Measurements from ENCODE around the gene FGL2. TPM values are rescaled to one million over a fixed set of nuclear protein-coding genes. Genes with fewer than 3 reads are reported as not detected.
"Not testable (repeated sequence)": the region's sequence is repeated elsewhere in the genome, so short reads cannot be mapped to it uniquely, and the experiment has no call there.

Gene FGL2
- polyA plus RNA-seq, 4 donors: 7.4 to 38.0 (median 18.1) TPM

GRCh38 chr7:77172437-77173172 is 27.0 kb downstream of the FGL2 start:
- H3K4me3 ChIP-seq (ENCODE audit: low read depth in 1 of 3, low read length in 3 of 3); H3K36me3 ChIP-seq (ENCODE audit: control insufficient read depth in 3 of 3, insufficient read depth in 2 of 3, low read depth in 1 of 3, low read length in 3 of 3); H3K4me1 ChIP-seq (ENCODE audit: control insufficient read depth in 3 of 3, insufficient read depth in 2 of 3, low read depth in 1 of 3, low read length in 2 of 3); DNase-seq; H3K27me3 ChIP-seq (ENCODE audit: control insufficient read depth in 3 of 3, insufficient read depth in 3 of 3, low read length in 3 of 3); FAIRE-seq; H3K9me3 ChIP-seq (ENCODE audit: control insufficient read depth in 2 of 2, insufficient read depth in 1 of 2, low read depth in 1 of 2, low read length in 1 of 2); H3K27ac ChIP-seq (ENCODE audit: low read depth in 1 of 3, low read length in 2 of 3): not testable (repeated sequence)
- 82 to 97% (median 91%) methylated on average over 6 of the region's 6 CpGs for WGBS, 3 donors

GRCh38 chr7:77171073-77171472 is 28.5 kb downstream of the FGL2 start:
- not testable (repeated sequence) for H3K27me3 ChIP-seq (ENCODE audit: control insufficient read depth in 3 of 3, insufficient read depth in 3 of 3, low read length in 3 of 3); FAIRE-seq
- 81 to 95% (median 90%) methylated on average over 4 of the region's 4 CpGs for WGBS, 3 donors

GRCh38 chr7:77157446-77157845 is 42.2 kb downstream of the FGL2 start:
- Histone ChIP-seq H3K9me3 (ENCODE audit: control insufficient read depth in 2 of 2, insufficient read depth in 1 of 2, low read depth in 1 of 2, low read length in 1 of 2) (no peaks in the 10 kb centered on the region), H3K27ac (ENCODE audit: low read depth in 1 of 3, low read length in 2 of 3) (no peak overlapping the region), H3K36me3 (ENCODE audit: control insufficient read depth in 3 of 3, insufficient read depth in 2 of 3, low read depth in 1 of 3, low read length in 3 of 3) (no peaks in the 10 kb centered on the region), H3K4me1 (ENCODE audit: control insufficient read depth in 3 of 3, insufficient read depth in 2 of 3, low read depth in 1 of 3, low read length in 2 of 3) (no peaks in the 10 kb centered on the region), H3K27me3 (ENCODE audit: control insufficient read depth in 3 of 3, insufficient read depth in 3 of 3, low read length in 3 of 3) (no peaks in the 10 kb centered on the region), H3K4me3 (ENCODE audit: low read depth in 1 of 3, low read length in 3 of 3) (no peak overlapping the region)
- WGBS, 3 donors: 32 to 36% (median 34%) methylated on average over 1 of the region's 1 CpG
- DNase-seq (no peak), FAIRE-seq (no peak)

More at GRCh38 chr7:77171073-77171472, 28.5 kb downstream of the FGL2 start:
- not testable (repeated sequence) for H3K27ac ChIP-seq (ENCODE audit: low read depth in 1 of 3, low read length in 2 of 3); H3K9me3 ChIP-seq (ENCODE audit: control insufficient read depth in 2 of 2, insufficient read depth in 1 of 2, low read depth in 1 of 2, low read length in 1 of 2); DNase-seq; H3K36me3 ChIP-seq (ENCODE audit: control insufficient read depth in 3 of 3, insufficient read depth in 2 of 3, low read depth in 1 of 3, low read length in 3 of 3); H3K4me3 ChIP-seq (ENCODE audit: low read depth in 1 of 3, low read length in 3 of 3); H3K4me1 ChIP-seq (ENCODE audit: control insufficient read depth in 3 of 3, insufficient read depth in 2 of 3, low read depth in 1 of 3, low read length in 2 of 3)

- DNase-seq; H3K4me1 ChIP-seq (ENCODE audit: control insufficient read depth in 3 of 3, insufficient read depth in 2 of 3, low read depth in 1 of 3, low read length in 2 of 3); H3K36me3 ChIP-seq (ENCODE audit: control insufficient read depth in 3 of 3, insufficient read depth in 2 of 3, low read depth in 1 of 3, low read length in 3 of 3); H3K27ac ChIP-seq (ENCODE audit: low read depth in 1 of 3, low read length in 2 of 3); H3K4me3 ChIP-seq (ENCODE audit: low read depth in 1 of 3, low read length in 3 of 3); H3K9me3 ChIP-seq (ENCODE audit: control insufficient read depth in 2 of 2, insufficient read depth in 1 of 2, low read depth in 1 of 2, low read length in 1 of 2); FAIRE-seq; H3K27me3 ChIP-seq (ENCODE audit: control insufficient read depth in 3 of 3, insufficient read depth in 3 of 3, low read length in 3 of 3): not testable (repeated sequence)
- no CpG with 5 or more reads among the region's 1 CpG for WGBS, 3 donors
Measured at GRCh38 chr7:77157034-77157433, 42.6 kb downstream of the FGL2 start.

GRCh38 chr7:77155601-77156377 is 43.8 kb downstream of the FGL2 start:
- H3K27ac ChIP-seq (ENCODE audit: low read depth in 1 of 3, low read length in 2 of 3); H3K9me3 ChIP-seq (ENCODE audit: control insufficient read depth in 2 of 2, insufficient read depth in 1 of 2, low read depth in 1 of 2, low read length in 1 of 2); H3K27me3 ChIP-seq (ENCODE audit: control insufficient read depth in 3 of 3, insufficient read depth in 3 of 3, low read length in 3 of 3); FAIRE-seq; H3K4me1 ChIP-seq (ENCODE audit: control insufficient read depth in 3 of 3, insufficient read depth in 2 of 3, low read depth in 1 of 3, low read length in 2 of 3); H3K36me3 ChIP-seq (ENCODE audit: control insufficient read depth in 3 of 3, insufficient read depth in 2 of 3, low read depth in 1 of 3, low read length in 3 of 3); DNase-seq; H3K4me3 ChIP-seq (ENCODE audit: low read depth in 1 of 3, low read length in 3 of 3): not testable (repeated sequence)
- 74 to 82% (median 78%) methylated on average over 4 of the region's 5 CpGs for WGBS, 3 donors

GRCh38 chr7:77154917-77155464 is 44.6 kb downstream of the FGL2 start:
- peak in 1 of 2 donors; percentile 1 for DNase-seq
- H3K4me3 ChIP-seq (ENCODE audit: low read depth in 1 of 3, low read length in 3 of 3); H3K36me3 ChIP-seq (ENCODE audit: control insufficient read depth in 3 of 3, insufficient read depth in 2 of 3, low read depth in 1 of 3, low read length in 3 of 3); H3K9me3 ChIP-seq (ENCODE audit: control insufficient read depth in 2 of 2, insufficient read depth in 1 of 2, low read depth in 1 of 2, low read length in 1 of 2); H3K27ac ChIP-seq (ENCODE audit: low read depth in 1 of 3, low read length in 2 of 3); FAIRE-seq; H3K4me1 ChIP-seq (ENCODE audit: control insufficient read depth in 3 of 3, insufficient read depth in 2 of 3, low read depth in 1 of 3, low read length in 2 of 3); H3K27me3 ChIP-seq (ENCODE audit: control insufficient read depth in 3 of 3, insufficient read depth in 3 of 3, low read length in 3 of 3): not testable (repeated sequence)
- 50 to 73% (median 68%) methylated on average over 2 to 3 of the region's 3 CpGs for WGBS, 3 donors

- DNase-seq; H3K4me1 ChIP-seq (ENCODE audit: control insufficient read depth in 3 of 3, insufficient read depth in 2 of 3, low read depth in 1 of 3, low read length in 2 of 3); FAIRE-seq; H3K4me3 ChIP-seq (ENCODE audit: low read depth in 1 of 3, low read length in 3 of 3); H3K36me3 ChIP-seq (ENCODE audit: control insufficient read depth in 3 of 3, insufficient read depth in 2 of 3, low read depth in 1 of 3, low read length in 3 of 3); H3K27ac ChIP-seq (ENCODE audit: low read depth in 1 of 3, low read length in 2 of 3); H3K9me3 ChIP-seq (ENCODE audit: control insufficient read depth in 2 of 2, insufficient read depth in 1 of 2, low read depth in 1 of 2, low read length in 1 of 2); H3K27me3 ChIP-seq (ENCODE audit: control insufficient read depth in 3 of 3, insufficient read depth in 3 of 3, low read length in 3 of 3): not testable (repeated sequence)
Measured at GRCh38 chr7:77152232-77152631, 47.4 kb downstream of the FGL2 start.
